Measurements from ENCODE around the gene KLHL28.

Gene KLHL28

GRCh38 chr14:44952391-44953110, 9.2 kb downstream of the KLHL28 start:
- Histone ChIP-seq H3K27me3 (no peaks in the 10 kb centered on the region), H3K4me3 (no peak overlapping the region), H3K9me3 (no peaks in the 10 kb centered on the region), H3K4me1 (peaks cover 0 to 11% (median 0%) of the 10 kb centered on the region in 4 donors), H3K36me3 (peaks cover 0 to 9% (median 5%) of the 10 kb centered on the region in 3 donors), H3K27ac (no peak overlapping the region)
- DNase-seq: no peak
- TF ChIP-seq, protein P1, sequence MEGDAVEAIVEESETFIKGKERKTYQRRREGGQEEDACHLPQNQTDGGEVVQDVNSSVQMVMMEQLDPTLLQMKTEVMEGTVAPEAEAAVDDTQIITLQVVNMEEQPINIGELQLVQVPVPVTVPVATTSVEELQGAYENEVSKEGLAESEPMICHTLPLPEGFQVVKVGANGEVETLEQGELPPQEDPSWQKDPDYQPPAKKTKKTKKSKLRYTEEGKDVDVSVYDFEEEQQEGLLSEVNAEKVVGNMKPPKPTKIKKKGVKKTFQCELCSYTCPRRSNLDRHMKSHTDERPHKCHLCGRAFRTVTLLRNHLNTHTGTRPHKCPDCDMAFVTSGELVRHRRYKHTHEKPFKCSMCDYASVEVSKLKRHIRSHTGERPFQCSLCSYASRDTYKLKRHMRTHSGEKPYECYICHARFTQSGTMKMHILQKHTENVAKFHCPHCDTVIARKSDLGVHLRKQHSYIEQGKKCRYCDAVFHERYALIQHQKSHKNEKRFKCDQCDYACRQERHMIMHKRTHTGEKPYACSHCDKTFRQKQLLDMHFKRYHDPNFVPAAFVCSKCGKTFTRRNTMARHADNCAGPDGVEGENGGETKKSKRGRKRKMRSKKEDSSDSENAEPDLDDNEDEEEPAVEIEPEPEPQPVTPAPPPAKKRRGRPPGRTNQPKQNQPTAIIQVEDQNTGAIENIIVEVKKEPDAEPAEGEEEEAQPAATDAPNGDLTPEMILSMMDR (IDR thresholded peaks at IDR 0.05): no peak
- intact Hi-C loops (cut with DNase I; ENCODE audit: low total_unique reads): no loop called here

DNA sequence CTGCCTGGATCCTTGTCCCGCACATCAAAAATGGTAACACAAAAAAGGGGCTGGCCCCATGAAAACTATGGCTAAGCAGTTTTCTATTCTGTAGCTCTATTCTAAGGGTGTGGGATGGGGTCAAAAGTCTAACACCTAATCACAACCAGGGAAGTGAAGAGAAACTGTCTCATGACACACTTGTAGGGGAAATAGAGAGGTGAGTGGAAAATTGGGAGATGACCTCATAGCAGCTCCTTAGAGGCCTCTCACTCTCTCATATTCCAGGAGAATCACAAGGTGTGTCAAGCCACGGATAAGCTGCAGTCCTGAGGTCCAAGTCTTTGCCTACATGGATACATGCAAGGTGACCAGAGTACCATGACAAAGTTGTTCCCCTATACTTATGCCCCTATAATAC, 10.7 kb downstream of the KLHL28 start:
- H3K4me1 ChIP-seq: peaks cover 0 to 9% (median 0%) of the 10 kb centered on the region in 4 donors
- DNase-seq: no peak
- no peaks in the 10 kb centered on the region for H3K9me3 ChIP-seq
- H3K27me3 ChIP-seq: no peaks in the 10 kb centered on the region
- intact Hi-C loops (cut with DNase I; ENCODE audit: low total_unique reads): no loop called here
- H3K36me3 ChIP-seq: peaks cover 0 to 17% (median 9%) of the 10 kb centered on the region in 3 donors
- TF ChIP-seq, protein P1 (IDR thresholded peaks at IDR 0.05): no peak
- no peak overlapping the region for H3K4me3 ChIP-seq
- H3K27ac ChIP-seq: no peak overlapping the region

- Histone ChIP-seq H3K36me3 (peaks cover 28 to 41% (median 28%) of the 10 kb centered on the region in 3 donors), H3K4me3 (no peak overlapping the region), H3K9me3 (no peaks in the 10 kb centered on the region), H3K27me3 (no peaks in the 10 kb centered on the region), H3K4me1 (peaks cover 0 to 11% (median 1%) of the 10 kb centered on the region in 4 donors), H3K27ac (no peak overlapping the region)
- TF ChIP-seq, protein P1 (IDR thresholded peaks at IDR 0.05): no peak
- intact Hi-C loops (cut with DNase I; ENCODE audit: low total_unique reads): no loop called here
- DNase-seq: no peak
Observed at GRCh38 chr14:44945264-44945663, 16.5 kb downstream of the KLHL28 start.

DNA sequence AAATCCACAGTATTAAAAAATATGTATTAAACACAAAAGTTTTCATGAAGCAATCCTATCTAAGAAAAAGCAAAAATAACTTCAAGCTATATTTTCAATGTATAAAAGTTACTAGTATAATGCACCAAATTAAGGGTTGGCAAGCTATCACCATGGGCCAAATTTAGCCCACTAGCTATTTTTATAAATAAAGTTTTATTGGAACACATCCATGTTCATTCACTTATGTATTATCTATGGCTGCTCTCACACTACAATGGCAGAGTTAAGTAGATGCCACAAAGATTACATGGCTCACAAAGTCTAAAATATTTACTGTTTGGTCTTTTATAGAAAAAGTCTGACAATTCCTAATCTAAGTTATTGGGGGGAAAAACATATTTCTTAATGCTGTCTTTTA, 17.6 kb downstream of the KLHL28 start:
- peaks cover 34 to 50% (median 36%) of the 10 kb centered on the region in 3 donors for H3K36me3 ChIP-seq
- no peak overlapping the region for H3K27ac ChIP-seq
- H3K4me3 ChIP-seq: no peak overlapping the region
- TF ChIP-seq, protein P1 (IDR thresholded peaks at IDR 0.05): no peak
- DNase-seq: no peak
- intact Hi-C loops (cut with DNase I; ENCODE audit: low total_unique reads): no loop called here
- no peaks in the 10 kb centered on the region for H3K9me3 ChIP-seq
- peaks cover 0 to 11% (median 1%) of the 10 kb centered on the region in 4 donors for H3K4me1 ChIP-seq
- no peaks in the 10 kb centered on the region for H3K27me3 ChIP-seq

GRCh38 chr14:44942436-44942835, 19.3 kb downstream of the KLHL28 start:
- Histone ChIP-seq H3K4me3 (no peak overlapping the region), H3K36me3 (peaks cover 34 to 54% (median 50%) of the 10 kb centered on the region in 3 donors), H3K9me3 (no peaks in the 10 kb centered on the region), H3K27ac (no peak overlapping the region), H3K4me1 (peaks cover 0 to 11% (median 1%) of the 10 kb centered on the region in 4 donors), H3K27me3 (no peaks in the 10 kb centered on the region)
- TF ChIP-seq, protein P1 (IDR thresholded peaks at IDR 0.05): no peak
- intact Hi-C loops (cut with DNase I; ENCODE audit: low total_unique reads): no loop called here
- DNase-seq: no peak
